GOT3 (cell line): Measurements from ENCODE around the gene EIF4B.
A peak's percentile ranks its signal among the peaks of the same experiment; 100 is the strongest.

Experiments used
- DNase-seq: peaks from one replicate; lab custom pipeline; 2025; ENCODE audit warnings: mixed read lengths; lab: John Stamatoyannopoulos, UW

The EIF4B gene

DNA sequence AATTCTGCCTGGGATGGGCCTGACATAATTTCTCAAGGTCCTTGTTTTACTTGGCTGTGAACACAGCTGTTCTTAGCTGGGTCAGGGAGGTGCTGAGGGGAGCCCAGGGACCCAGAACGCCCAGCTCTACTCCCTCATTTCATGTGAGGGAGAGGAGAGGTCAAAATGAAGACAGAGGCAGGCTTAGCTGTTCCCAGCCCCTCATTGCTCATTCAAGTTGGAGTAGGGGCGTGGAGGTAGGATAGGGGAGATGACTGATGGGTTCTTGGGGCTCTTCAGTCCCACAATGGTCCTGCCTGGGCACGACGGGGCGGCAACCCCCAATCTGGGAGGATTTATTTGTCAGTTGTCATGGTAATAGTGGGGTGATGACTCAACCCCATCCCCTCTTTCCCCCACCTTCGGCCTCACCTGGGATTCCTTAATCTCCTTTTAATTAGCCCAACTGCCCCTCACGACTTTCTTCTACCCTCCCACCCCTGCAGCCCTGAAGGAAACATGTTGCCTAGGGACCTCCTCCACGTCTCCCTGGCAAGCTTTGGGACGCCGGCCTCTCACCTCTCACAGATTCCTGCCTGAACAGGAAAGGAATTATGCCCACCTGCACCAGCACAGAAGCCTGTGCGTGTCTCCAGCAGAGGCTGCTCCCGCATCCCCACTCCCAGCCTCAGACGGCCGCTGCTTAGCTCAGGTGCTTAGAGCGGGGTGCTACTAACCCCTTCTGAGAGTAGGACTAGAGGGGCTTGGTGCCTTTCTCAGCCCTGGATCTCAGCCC, 62.7 kb downstream of the EIF4B start:
- DNase-seq = no peak

DNA sequence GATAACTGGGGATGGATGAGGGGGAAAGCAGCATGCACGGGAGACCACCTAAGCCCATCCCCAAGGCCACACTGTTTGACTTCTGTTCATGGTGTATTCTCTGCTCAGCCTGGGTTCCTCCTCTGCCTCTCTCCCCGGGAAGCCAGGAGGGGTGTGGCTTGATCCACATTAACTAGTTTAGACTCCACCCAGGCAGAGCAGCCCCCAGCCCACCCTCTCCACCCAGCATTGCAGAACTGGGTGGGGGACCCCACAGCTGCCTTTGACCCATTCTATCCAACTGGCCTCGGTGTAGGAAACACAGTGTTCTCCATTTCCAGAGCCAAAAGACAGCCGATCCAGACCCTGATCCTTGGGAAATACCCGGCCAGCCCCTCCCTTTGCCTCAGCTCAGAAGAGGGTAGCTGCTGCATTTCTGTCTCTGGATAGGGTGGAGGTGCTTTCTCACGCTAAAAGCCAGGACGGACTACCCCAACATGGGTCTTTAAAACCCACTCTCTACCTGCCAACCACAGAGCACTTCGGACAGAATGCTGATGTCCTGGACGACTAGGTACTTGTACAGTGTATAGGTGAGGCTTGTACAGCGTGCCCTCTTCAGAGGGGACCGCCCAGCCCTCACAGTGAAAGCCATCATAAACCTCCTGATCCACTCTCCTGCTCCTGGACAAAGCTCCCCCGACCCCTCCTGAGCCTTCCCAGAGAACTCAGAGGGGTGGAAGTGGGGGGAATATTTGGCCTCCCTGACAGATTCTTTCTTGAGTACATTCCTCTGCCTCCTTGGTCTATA, 63.6 kb downstream of the EIF4B start:
- DNase-seq = no peak

DNA sequence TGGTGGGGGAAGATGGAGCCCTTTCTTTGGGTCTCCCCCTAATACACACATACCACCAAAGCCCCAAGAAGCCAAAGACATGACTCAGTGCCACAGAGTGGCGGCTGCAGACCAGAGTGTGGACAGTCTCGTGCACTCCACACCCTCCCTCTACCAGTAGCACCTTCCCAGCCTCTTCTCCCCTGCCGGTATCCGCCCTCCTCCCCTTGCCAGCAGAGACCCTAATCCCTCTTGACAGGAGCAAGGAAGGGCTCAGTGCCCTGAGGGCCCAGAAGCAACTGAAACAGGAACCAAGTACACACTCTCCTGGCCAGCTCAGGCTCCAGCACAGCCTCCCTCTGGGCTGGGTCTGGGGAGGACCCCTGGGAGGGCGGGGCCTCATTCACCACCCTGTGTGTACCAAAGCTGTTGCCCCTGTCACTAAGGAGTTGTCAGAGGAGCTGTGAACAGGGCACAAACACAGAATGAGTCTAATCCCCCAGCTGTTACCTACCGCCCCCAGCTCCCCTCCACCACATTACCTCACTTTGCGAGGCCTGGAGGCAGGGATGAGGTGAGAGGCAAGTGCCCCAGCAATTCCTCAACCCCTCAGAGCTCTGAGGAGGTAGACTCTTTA, 64.7 kb downstream of the EIF4B start:
- DNase-seq = no peak

DNA sequence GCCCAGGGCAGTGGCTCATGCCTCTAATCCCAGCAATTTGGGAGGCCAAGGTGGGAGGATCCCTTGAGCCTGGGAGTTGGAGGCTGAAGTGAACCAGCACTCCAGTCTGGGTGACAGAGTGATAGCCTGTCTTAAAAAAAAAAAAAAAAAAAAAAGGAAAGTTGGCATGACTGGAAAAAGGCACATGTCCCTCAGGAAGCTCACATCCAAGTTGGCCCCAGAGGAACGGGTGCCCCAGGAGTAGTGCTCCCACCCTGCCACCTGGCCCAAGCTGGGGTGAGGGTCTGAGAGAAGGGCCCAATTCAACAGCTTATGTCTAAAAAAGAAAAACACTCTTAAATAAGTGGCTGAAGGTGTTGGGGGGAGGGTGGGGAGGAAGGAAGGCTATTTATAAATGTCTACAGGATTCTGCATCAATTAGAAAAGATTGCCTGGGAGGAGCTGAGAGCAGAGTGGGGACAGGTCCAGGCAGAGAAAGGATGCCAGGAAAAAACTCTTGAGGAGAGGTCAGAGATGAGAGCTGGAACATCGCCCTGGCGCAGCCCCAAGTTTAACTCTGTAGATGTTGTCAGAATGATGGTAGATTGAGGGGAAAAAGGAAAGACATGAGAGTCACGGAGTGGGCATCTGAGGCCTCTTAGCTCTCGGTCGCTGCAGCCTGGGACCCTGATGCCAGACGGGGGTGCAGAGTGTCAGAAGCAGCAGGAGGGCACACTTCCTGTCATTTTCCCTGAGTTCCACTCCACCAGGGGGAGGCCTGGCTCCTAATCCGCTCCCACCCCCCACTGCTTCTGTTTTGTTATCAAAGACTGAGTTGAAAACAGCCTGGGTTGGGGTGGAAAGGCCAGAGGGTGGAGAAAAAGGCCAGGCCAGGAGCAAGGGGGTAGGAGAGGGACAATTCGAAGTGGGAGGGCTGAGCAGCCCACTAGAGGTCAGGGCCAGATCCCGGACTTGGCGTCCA, 65.6 kb downstream of the EIF4B start:
- DNase-seq = no peak

DNA sequence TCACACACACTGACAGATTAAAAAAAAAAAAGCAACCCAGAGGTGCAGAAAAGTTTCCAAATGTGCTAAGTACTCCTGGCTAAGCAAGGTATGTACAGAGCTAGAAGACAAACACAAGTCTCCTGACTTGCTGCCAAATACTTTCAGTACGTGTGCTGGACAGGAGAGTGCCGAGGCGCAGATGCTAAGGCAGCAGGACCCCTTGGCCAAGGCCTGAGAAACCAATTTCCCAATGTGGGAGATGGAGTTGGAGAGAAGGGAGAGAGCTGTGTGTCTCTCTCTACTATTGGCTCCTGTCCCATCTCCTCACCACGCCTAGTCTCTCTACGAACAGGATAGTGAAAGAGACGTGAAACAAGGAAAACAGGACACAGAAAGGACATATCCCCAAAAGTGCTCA, 67.6 kb downstream of the EIF4B start:
- DNase-seq = no peak

DNA sequence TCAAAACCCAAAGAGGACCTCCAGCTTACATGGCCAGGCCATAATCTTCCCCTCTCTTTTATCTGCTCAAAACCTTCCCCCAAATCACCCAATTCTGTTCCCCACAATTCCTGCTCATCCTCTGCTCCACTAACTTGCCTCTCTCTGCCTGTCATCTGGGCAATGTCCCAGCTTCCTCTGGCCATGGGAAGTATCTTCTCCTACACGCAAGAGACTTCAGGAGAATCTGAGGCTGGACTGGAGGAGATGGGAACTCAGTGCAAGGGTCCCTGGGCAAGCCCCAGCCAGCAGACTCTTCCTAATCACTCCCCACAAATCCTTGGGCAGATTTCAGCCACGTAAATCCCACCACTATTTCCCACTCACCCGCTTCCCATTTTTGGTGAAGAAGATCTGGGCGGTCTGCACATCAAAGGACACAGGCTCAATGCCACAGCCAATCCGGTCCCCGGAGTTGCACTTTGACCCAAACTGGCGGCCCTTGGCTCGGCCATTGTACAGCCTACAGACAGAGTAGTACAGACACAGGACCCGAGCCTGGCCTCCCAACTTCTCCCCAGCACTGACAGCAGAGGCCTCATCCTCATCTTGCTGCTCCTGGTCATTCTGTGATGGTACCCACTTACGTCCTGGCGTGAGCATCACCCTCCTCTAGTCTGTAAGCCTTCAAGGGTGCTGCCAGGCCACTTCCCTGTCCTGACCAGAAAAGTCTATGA, 68.2 kb downstream of the EIF4B start:
- no peak for DNase-seq

DNA sequence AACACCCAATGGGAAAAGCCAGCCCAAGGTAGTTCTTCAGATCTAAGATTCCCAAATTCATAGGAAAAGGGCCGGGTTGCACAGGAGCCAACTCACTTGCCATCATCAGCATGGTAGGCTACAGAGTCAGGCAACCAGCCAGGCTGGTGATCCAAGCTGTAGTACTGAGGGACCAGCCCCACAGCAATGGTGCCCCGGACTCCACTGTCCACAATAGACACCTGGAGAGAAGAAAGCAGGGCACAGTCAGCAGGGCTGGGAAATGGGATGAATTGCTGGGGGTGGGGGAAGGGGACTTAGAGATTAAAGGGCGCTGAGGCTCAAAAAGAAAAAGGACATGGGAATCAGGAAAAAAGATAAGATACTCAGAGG, 68.7 kb downstream of the EIF4B start:
- no peak for DNase-seq

DNA sequence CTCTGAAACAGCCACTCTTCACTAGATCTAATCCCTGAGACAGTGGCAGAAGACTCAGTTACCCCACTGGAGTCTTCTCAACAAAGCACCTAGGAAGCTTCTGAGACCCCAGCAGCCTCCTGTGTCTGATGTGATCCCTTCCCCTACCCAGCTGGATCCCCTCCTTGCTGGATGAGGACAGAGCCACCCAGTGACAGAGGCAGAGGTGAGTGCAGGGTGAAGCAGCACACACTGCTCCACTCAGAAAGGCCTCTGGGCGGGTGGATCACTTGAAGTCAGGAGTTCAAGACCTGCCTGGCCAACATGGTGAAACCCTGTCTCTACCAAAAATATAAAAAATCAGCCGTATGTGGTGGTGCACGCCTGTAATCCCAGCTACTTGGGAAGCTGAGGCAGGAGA, 70.2 kb downstream of the EIF4B start:
- no peak for DNase-seq

DNA sequence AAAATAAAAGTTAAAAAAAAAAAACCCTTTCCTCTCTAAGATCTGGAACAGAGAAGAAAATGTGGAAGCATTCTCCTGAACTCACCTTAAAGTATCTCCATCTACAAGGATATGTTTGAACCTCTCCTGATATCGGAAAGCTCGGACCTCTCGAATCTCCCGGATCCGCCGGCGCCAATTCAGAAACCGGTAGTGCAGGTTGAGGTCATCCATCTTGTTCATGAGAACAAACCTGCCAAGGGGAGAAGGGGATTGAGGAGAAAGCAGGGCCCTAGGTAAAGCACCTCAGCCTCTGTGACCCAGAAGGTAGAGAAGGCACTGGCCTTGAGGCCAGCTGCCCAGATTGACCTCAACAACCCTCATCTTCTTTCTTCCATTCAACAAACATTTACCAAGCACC, 70.8 kb downstream of the EIF4B start:
- DNase-seq = no peak

DNA sequence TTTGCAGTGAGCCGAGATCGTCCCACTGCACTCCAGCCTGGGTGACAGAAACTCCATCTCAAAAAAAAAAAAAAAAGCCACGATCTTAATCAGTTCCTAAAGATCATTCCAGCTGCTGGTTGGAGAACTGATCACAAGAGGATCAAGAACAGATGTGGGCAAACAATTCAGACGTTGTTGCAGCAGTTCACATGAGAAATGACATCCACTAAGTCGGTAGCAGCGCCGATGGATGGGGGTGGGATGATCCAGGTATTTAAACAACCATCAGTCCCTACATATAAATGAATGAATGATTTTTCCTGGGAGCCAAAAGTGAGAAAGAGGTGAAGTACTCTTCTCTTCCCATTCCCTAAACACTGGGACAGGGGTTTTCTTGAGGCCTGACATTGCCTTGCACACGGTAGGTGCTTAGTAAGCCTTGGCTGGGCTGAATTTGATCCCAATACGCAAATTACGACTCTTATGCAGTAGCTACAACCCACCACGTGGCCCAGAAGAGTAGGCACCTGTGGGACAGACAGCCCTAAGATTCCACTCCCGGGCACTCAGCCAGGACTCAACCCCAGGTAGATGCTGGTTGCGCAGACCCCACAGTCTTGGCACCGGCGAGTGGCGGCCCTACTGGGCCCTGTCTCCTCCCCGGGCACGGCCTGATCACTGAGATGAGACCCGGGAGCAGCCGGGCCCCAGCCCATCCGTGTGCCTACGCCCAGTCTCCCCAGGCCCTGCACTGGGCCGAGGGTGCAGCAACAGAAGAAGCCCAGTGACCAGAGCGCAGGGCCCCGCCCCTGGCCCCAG, 72.4 kb downstream of the EIF4B start:
- DNase-seq = no peak

DNA sequence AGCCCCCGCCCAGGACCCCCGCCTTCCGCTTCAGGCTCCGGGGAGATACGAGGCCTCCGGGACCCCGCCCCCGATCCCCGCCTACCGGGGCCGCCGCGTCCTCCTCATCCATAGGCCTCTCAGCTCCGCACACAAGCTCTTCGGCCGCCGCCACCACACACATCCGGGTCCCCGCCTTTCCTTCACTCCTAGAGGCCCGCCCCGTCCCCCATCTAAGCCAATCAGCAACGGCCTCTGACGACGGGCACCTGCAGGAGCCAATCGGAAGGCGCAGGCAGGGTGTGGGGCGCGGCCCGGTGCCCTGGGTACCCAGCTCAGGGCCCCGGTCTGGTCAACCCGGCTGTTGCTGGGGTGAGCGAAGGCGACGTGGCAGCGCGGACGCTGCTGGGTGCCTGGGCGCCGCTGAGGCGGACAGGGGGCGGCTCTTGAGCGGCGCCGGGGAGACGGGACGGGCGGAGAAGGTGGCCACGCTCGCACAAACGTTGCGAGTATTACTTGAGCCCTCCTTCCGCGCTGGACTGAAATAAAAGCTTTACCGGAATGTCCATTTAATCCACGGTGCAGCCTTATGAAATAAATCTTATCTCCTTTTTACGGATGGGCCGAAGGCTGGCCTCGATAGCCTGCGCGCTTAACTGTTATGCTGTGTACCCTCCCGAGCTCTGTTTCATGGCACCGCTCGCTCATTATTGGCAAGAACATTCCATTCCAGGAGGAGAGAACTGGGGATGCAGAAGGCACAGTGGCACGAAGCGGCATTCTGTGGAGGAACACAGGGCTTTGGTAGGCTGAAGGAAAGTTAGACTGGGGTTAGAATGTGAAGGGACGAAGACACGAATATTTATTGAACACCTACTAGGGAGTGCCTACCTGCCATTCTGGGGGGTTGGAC, 73.2 kb downstream of the EIF4B start, which contains the start of gene SPRYD3:
Gene SPRYD3 (minus strand): TSS at position 165 of the 892 bp plus-strand sequence. CDS start 57 bp downstream, at position 108.
- peak; percentile 96 for DNase-seq

DNA sequence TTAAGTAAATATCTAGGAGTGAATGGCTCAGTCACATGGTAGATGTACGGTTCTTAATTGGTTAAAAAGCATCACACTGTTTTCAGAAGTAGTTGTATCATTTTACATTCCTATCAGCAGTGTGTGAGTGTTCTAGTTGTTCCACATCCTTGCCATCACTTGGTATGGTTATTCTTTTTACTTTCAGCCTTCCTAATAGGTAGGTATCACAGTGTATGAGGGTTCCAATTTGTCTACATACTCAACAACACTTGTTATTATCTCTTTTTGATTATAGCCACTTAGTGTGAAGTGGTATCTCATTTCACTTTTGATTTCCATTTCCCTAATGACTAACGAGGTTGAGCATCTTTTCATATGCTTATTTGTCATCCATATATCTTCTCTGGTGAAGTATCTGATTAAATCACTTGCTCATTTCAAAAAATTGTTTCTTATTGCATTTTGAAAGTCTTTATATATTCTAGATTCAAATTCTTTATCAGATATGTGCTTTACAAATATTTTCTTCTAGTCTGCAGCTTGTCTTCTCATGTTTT, 76.5 kb downstream of the EIF4B start:
- no peak for DNase-seq

DNA sequence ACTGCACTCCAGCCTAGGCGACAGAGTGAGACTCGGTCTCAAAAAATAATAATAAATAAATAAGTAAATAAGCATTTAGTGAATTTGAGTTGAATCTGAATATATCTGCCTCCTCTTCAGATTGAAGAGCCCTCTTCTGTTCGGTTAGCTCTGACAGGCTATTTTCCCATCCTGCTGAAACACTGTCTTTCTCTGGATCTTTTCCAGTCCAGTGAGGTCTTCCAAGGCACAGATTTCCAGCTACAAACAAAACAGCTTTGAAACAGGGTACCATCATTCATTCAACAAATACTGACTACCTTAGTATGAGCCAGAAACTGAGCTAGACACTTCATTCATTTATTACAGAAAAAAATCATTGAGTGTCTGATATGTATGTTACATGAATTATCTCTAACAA, 80.1 kb downstream of the EIF4B start:
- DNase-seq = no peak

DNA sequence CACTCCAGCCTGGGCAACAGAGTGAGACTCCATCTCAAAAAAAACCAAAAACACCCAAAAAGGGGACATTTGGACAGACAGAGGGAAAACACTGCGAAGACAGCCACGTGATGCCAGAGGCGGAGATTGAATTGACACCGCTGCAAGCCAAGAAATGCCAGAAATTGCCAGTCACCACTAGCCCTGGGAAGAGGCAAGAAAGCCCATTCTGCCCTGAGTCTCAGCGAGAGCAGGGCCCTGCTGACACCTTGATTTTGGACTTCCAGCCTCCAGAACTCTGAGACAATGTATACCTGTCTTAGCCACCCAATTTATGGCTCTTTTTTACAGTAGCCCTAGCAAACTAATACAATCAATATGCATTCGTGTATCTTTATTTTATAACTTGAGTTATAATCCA, 83.8 kb downstream of the EIF4B start:
- DNase-seq = no peak

DNA sequence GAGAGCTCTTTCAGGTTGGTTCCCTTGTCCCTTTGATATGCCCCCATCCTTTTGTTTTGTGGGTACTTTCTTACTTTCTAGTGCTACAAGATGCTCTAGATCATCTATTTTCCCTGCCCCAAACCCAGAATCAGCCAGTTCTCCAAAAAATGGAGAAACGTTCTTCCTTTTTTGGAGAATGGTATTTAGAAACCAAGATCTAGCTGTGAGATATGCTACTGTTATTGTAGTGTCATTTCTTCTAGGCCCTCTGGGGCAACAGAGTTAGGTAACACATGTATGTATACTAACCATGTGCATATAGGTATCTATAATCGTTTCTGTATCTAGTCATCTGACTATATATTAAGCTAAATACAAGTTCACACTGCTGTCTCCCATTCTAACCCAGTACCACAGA, 84.3 kb downstream of the EIF4B start:
- no peak for DNase-seq

DNA sequence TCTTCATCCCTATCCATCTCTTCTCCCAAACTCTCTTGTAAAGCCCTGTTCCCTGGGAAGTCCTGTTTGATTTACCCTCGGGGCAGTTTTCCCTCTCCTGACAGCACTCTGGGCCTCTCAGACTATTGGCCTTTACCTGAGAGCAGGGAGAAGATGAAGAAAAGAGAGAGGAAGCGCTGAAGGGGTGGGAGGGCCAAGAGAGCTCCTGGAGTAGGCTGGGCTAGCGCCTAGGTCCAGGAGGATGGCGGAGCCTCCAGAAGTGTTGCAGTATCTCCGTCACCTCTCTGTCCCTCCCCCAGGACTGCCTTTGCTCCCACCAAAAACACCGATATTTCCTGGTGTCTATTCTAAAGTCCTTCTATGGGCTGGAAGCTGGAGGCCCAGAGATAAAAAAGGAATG, 85.5 kb downstream of the EIF4B start:
- DNase-seq = no peak
